ENCODE data around the gene PPP2R5D.

GRCh38 chr6:42996513-42996912 lies 12.1 kb downstream of the PPP2R5D start:
- TF ChIP-seq, protein P1, sequence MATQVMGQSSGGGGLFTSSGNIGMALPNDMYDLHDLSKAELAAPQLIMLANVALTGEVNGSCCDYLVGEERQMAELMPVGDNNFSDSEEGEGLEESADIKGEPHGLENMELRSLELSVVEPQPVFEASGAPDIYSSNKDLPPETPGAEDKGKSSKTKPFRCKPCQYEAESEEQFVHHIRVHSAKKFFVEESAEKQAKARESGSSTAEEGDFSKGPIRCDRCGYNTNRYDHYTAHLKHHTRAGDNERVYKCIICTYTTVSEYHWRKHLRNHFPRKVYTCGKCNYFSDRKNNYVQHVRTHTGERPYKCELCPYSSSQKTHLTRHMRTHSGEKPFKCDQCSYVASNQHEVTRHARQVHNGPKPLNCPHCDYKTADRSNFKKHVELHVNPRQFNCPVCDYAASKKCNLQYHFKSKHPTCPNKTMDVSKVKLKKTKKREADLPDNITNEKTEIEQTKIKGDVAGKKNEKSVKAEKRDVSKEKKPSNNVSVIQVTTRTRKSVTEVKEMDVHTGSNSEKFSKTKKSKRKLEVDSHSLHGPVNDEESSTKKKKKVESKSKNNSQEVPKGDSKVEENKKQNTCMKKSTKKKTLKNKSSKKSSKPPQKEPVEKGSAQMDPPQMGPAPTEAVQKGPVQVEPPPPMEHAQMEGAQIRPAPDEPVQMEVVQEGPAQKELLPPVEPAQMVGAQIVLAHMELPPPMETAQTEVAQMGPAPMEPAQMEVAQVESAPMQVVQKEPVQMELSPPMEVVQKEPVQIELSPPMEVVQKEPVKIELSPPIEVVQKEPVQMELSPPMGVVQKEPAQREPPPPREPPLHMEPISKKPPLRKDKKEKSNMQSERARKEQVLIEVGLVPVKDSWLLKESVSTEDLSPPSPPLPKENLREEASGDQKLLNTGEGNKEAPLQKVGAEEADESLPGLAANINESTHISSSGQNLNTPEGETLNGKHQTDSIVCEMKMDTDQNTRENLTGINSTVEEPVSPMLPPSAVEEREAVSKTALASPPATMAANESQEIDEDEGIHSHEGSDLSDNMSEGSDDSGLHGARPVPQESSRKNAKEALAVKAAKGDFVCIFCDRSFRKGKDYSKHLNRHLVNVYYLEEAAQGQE (IDR thresholded peaks at IDR 0.05; ENCODE audit: insufficient read depth in 1 of 2, low read depth in 2 of 2, low read length in 2 of 2), result no peak
- TF ChIP-seq TAF1 (IDR thresholded peaks at IDR 0.05; ENCODE audit: borderline replicate concordance, insufficient read depth, low read length) (no peak), POLR2AphosphoS5 (IDR thresholded peaks at IDR 0.05; ENCODE audit: low read depth, low read length) (no peak), SIN3A (IDR thresholded peaks at IDR 0.05; ENCODE audit: borderline replicate concordance, insufficient read depth, low read length) (no peak), FOXP2 (optimal IDR thresholded peaks at IDR 0.05; ENCODE audit: borderline replicate concordance, extremely low read depth, extremely low read length, insufficient read depth) (no peak)

Data from PFSK-1 (cell line).